Stimulated activated CD8-positive, alpha-beta memory T cell treated with anti-CD3 and anti-CD28 coated beads, Interleukin-12 subunit alpha, Interleukin-12 subunit beta, amount 100 ng/mL, for 4 hours (primary cell): ENCODE results near the gene SLC27A2.
"Not testable (repeated sequence)": the region's sequence is repeated elsewhere in the genome, so short reads cannot be mapped to it uniquely, and the experiment has no call there.

Experiments
- DNase-seq: peaks from one replicate; pipeline ENCODE4 v3.0.0-alpha.2; 2020; ENCODE audit warnings: low read depth

Gene SLC27A2

DNA sequence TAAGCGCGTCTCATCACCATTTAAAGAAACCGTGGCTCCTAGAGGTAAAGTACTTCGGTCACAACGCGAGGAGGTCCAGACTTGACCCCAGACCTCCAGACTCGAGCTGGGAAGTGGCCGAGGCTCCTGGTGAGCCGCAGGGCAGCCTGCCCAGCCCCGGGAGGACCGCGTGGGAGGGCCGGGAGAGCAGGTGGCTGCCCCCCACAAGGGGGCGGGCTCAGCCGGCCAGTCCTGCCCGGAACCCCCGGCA, at the start of gene SLC27A2:
Gene SLC27A2 (plus strand): TSS at position 228 of the 250 bp plus-strand sequence. CDS start 232 bp downstream, outside the sequence.
- DNase-seq = no peak

DNA sequence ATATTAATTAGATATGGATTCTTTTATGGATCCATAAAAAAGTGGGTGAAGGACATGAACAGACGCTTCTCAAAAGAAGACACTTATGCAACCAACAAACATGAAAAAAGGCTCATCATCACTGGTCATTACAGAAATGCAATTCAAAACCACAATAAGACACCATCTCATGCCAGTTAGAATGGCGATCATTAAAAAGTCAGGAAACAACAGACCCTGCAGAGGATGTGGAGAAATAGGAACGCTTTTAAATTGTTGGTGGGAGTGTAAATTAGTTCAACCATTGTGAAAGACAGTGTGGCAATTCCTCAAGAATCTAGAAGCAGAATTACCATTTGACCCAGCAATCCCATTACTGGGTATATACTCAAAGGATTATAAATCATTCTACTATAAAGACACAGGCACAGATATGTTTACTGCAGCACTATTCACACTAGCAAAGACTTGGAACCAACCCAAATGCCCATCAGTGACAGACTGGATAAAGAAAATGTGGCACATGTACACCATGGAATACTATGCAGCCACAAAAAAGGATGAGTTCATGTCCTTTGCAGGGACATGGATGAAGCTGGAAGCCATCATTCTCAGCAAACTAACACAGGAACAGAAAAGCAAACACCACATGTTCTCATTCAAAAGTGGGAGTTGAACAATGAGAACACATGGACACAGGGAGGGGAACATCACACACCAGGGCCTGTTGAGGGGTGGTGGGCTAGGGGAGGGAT, 49.6 kb upstream of the SLC27A2 start:
- not testable (repeated sequence) for DNase-seq

DNA sequence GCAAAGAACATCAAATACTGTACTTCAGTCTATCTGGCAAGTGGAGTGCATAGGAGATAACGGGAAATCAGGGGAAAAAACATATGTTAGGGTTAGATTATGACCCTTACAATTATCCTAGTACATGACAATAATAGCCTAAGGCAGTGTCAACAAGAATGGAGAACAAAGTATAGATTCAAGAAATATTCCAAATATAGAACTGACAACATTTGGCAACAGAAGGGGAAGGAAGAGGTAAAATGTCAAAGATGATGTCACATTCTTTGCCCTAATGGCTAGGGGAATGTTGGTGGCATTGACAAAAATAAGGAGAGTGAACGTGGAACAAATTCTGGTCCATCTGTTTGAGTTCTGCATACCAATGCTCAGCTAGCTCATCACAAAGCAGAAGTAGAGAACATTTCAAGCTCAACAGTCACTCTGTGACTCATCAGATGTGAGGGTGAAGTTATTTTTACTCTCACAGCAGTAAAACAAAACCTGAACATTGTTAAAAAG, 47.4 kb upstream of the SLC27A2 start:
- no peak for DNase-seq

- DNase-seq = no peak
Observed at GRCh38 chr15:50135031-50135551, 46.9 kb upstream of the SLC27A2 start.

DNA sequence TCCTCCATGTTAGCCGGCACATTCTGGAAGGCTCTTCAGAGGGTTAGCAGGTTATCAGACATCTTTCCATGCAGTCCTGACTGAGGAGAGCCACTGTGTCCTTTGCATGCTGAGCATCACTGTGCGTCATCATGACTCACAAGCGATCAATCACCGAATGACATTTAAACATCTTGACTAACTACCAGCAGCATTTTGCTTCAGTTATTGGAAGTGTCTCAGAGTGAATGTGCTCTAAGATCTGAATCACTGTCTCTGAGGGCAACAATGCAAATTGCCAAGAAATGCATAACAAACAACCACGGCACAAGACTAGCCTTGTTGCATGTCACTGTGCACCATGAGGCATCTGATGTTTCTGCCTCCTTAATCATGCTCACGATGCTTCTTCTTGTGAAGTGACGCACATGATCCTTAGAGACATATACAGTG, 44.6 kb upstream of the SLC27A2 start:
- no peak for DNase-seq

DNA sequence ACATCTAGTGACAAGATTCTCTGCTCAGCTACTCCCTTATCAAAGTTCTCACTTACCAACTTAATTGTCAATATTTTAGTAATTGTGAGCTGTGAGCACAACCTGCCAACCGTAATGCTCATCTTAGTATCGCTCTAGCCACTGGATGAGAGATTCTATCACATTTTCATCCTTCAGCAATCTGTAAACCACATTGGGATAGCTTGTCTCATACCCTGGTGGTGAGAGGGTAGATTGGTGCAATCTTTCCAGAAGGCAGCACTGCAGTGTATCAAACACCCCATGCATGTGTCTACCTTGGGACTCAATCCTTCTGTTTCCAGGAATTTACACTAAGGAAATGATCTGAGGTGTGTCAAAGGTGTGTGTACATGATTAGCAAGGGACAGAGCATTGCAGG, 44.1 kb upstream of the SLC27A2 start:
- no peak for DNase-seq

DNA sequence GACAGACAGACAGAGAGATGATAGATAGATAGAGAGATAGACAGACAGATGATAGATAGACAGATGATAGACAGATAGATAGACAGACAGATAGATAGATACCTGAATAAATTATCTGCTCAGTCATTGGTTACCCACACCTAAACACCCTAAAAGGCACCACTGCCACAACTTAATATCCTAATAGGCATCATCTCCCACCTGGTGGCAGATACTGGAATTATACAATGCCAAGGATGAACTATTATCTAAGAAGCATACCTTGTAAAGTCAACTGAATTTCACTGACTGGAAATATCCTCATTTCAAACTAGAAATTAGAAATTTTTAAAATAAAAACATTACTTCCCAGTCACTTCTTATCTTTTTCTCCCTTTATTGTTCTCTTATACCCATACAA, 43.6 kb upstream of the SLC27A2 start:
- no peak for DNase-seq

DNA sequence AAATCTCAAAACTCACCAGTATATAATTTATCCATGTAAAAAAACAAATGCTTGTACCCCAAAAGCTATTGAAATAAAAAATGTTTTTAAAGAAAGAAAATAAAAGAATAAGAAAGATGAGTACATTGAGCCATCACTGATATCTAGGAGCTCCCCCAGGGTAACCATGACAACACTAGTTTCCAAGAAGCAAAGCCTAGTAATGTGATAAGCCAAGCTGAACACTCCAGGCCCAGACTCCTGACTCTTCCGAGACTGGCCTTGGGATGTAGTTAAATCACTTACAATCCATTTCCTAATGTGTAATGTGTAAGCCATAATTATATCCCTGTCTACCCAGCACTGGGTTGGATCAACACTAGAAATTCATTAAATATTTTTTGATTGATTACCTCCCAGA, 41.9 kb upstream of the SLC27A2 start:
- DNase-seq = no peak

GRCh38 chr15:50140983-50141382, 41.0 kb upstream of the SLC27A2 start:
- no peak for DNase-seq

GRCh38 chr15:50141856-50142255, 40.1 kb upstream of the SLC27A2 start:
- no peak for DNase-seq

DNA sequence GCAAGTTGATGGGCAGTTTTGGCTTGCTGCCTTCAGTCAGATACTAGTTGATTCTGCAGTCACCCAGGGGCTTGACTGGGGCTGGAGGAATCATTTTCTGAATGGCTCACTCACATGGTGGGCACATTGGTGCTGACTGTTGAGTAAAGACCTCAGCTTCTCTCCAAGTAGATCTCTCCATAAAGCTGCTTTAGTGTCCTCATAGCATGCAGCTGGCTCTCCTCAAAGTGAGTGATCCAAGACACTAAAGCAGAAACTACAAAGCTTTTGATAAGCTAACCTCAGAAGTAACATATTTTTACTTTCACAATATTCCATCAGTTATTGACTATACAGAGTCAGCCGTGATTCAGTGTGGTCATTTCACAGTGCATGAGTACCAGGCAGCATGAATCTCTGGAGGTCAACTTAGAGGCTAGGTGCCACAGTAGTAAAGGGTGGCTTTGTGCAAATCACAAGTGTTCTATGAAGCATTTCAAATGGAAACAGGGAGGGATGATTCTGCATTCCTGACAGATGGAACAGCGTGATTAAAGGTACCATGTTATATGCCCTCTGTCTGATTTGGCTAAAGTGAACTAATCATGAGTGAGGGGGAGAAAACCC, 38.6 kb upstream of the SLC27A2 start:
- DNase-seq = no peak

DNA sequence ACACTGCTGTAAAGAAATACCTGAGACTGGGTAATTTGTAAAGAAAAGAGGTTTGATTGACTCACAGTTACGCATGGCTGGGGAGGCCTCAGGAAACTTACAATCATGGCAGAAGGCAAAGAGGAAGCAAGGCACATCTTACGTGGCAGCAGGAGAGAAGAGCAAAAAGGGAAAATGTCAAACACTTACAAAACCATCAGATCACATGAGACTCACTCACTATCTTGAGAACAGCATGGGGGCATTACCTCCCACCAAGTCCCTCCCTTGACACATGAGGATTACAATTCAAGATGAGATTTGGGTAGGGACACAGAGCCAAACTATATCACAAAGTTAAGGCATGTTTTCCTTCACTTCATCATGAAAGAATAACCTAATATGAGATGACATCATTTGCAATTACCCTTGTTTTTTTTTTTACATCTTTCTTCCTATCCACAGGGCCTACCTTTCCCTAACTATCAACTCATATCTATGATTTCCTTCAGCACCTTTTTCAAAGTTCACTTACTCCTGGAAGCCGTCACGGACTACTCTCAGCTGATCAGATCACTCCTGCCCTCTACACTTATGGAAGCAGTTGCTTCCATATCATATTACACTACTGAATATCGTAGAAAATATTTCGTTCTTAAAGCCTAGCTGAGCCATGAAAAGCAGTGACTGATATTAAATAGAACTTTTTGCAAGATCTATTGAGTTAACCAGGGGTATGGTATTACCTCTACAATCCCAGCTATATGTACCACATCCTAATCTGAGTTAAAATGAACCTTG, 37.5 kb upstream of the SLC27A2 start:
- no peak for DNase-seq

- no peak for DNase-seq
Observed at GRCh38 chr15:50145451-50145872, 36.5 kb upstream of the SLC27A2 start.

- DNase-seq = no peak
Observed at GRCh38 chr15:50146632-50147031, 35.4 kb upstream of the SLC27A2 start.

DNA sequence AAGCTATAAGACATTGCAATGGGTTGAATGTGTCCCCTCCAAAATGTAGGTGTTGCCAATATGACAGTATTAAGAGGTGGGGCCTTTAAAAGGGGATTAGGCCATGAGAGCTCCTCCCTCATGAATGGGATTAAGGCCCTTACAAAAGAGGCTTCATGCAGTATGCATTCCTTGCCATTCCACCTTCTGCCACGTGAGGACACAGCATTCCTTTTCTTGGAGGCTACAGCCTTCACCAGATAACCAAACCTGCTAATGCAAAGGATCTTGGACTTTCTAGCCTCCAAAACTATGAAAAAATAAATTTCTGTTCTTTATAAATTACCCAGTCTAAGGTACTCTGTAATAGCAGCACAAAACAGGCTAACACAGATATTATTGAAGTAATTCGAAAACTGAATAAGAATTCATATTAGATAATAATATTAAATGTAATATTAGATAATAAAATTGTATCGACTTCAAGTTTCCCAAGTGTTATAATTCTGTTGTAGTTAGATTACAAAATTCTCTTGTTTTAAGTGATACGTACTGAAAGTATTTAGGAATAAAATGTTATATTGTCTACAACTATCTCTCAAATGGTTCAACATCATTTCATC, 33.5 kb upstream of the SLC27A2 start:
- DNase-seq = no peak

GRCh38 chr15:50149090-50149489, 32.9 kb upstream of the SLC27A2 start:
- no peak for DNase-seq

GRCh38 chr15:50150349-50150748, 31.6 kb upstream of the SLC27A2 start:
- no peak for DNase-seq

GRCh38 chr15:50150851-50151250, 31.1 kb upstream of the SLC27A2 start:
- no peak for DNase-seq

- DNase-seq = no peak
Observed at GRCh38 chr15:50151476-50151875, 30.5 kb upstream of the SLC27A2 start.

DNA sequence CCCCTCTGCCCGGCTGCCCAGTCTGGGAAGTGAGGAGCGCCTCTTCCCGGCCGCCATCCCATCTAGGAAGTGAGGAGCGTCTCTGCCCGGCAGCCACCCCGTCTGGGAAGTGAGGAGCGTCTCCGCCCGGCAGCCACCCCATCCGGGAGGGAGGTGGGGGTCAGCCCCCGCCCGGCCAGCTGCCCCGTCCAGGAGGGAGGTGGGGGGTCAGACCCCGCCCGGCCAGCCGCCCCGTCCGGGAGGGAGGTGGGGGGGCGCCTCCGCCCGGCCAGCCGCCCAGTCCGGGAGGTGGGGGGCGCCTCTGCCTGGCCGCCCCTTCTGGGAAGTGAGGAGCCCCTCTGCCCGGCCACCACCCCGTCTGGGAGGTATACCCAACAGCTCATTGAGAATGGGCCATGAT, 23.8 kb upstream of the SLC27A2 start:
- not testable (repeated sequence) for DNase-seq

DNA sequence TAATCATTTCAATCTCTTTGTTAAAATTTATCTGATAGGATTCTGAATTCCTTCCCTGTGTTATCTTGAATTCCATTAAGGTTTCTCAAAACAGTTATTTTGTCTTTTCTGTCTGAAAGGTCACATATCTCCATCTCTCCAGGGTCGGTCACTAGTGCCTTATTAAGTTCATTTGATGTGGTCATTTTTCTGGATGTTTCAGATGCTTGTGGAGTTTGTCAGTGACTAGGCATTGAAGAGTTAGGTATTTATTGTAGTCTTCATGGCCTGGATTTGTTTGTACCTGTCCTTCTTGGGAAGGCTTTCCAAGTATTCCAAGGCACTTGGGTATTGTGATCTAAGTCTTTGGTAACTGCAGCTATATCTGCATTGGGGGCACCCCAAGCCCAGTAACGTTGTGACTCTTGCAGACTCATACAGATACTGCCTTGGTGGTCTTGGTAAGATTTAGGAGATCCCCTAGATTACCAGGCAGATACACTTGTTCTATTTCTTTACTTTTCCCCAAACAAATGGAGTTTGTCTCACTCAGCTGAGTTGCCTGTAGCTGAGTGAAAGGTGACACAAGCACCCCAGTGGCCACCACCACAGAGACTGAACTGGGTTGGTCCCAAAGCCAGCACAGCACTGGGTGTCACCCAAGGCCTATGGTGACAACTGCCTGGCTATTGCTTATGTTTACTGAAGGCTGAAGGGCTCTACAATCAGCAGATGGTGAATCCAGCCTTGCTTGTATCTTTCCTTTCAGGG, 18.9 kb upstream of the SLC27A2 start:
- DNase-seq = no peak
